Vagina (tissue), 2 donors: ENCODE results near the gene IL1F10. TPM values are rescaled to one million over a fixed set of nuclear protein-coding genes. Genes with fewer than 3 reads are reported as not detected.

Source experiments
- DNase-seq, 2 donors: peaks; one replicate each; pipeline ENCODE4 v3.0.0-alpha.2; 2017; ENCODE audit errors: extremely low spot score in 2 of 2
- H3K27ac ChIP-seq: fragments of 200-600 bp; sonication (generic); one replicate; pipeline ENCODE4 v1.5.1; 2019
- H3K27me3 ChIP-seq: fragments of 200-600 bp; sonication (generic); one replicate; pipeline ENCODE4 v1.5.1; 2019
- H3K36me3 ChIP-seq, 2 donors: fragments of 200-600 bp; sonication (generic); one replicate each; pipeline ENCODE4 v1.5.1; 2017 to 2019
- H3K4me1 ChIP-seq: fragments of 200-600 bp; sonication (generic); one replicate; pipeline ENCODE4 v1.5.1; 2019
- H3K4me3 ChIP-seq, 2 donors: fragments of 200-600 bp; sonication (generic); 1 replicate in 1 of 2; 2 replicates in 1 of 2; pipeline ENCODE4 v1.5.1; 2016 to 2019
- H3K9me3 ChIP-seq: fragments of 200-600 bp; sonication (generic); one replicate; pipeline ENCODE4 v1.5.1; 2019
- POLR2A ChIP-seq, 2 donors: fragments of 450-650 bp; IDR thresholded peaks; one replicate each; pipeline ENCODE4 v1.6.1; 2017; ENCODE audit warnings: antibody characterized with exemption in 2 of 2, mild to moderate bottlenecking in 2 of 2, moderate library complexity in 2 of 2
- POLR2AphosphoS5 ChIP-seq, 2 donors: sonication (generic); formaldehyde crosslinking; IDR thresholded peaks; one replicate each; pipeline ENCODE4 v1.9.0; 2017; ENCODE audit warnings: antibody characterized with exemption in 2 of 2, mild to moderate bottlenecking in 2 of 2, low read depth in 1 of 2; ENCODE audit not compliant: insufficient read depth in 1 of 2
- intact Hi-C: fragments of 100-400 bp; cut with DNase I; formaldehyde crosslinking; loops from one replicate; pipeline ENCODE4 v1.15.1; 2023
- total RNA-seq: library from RNA; depleted of rRNA; stranded (reverse); fragments of >200 nt; gene quantifications from one replicate; pipeline ENCODE4 v1.2.3, GENCODE V29; 2016
- TF ChIP-seq, protein P1 (sequence below), 3 experiments: fragments of 450-650 bp in 2 of 3; fragments of 200-600 bp in 1 of 3; sonication (generic) in 1 of 3; IDR thresholded peaks; one replicate each; pipeline ENCODE4 v1.5.1; 2017 to 2019; ENCODE audit warnings: antibody characterized with exemption in 3 of 3, mild to moderate bottlenecking in 2 of 3, moderate library complexity in 2 of 3

The IL1F10 gene
- total RNA-seq, 1 donor from 2014 or later = not detected

DNA sequence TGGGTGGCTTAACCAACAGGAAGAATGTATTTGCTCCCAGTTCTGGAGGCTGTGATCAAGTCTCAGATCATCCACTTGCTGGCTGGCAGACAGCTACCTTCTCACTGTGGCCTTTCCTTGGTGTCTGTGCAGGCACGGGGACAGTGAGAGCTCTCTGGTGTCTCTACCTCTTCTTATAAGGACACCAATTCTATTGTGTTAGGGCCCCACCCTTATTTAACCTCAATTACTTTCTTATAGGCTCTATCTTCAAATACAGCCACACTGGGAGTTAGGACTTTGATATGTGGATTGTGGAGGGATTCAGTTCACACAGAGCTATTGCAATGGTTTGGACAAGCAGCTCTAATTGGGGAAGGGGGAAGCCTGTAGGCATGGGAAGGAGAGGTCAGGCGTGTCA lies 34.4 kb downstream of the IL1F10 start:
- H3K4me3 ChIP-seq = no peak overlapping the region
- H3K27me3 ChIP-seq = no peaks in the 10 kb centered on the region
- no peak overlapping the region for H3K27ac ChIP-seq
- no peaks in the 10 kb centered on the region for H3K9me3 ChIP-seq
- TF ChIP-seq POLR2AphosphoS5 (IDR thresholded peaks at IDR 0.05; ENCODE audit: insufficient read depth in 1 of 2, low read depth in 1 of 2) (no peak), POLR2A (IDR thresholded peaks at IDR 0.05) (no peak)
- TF ChIP-seq, protein P1, sequence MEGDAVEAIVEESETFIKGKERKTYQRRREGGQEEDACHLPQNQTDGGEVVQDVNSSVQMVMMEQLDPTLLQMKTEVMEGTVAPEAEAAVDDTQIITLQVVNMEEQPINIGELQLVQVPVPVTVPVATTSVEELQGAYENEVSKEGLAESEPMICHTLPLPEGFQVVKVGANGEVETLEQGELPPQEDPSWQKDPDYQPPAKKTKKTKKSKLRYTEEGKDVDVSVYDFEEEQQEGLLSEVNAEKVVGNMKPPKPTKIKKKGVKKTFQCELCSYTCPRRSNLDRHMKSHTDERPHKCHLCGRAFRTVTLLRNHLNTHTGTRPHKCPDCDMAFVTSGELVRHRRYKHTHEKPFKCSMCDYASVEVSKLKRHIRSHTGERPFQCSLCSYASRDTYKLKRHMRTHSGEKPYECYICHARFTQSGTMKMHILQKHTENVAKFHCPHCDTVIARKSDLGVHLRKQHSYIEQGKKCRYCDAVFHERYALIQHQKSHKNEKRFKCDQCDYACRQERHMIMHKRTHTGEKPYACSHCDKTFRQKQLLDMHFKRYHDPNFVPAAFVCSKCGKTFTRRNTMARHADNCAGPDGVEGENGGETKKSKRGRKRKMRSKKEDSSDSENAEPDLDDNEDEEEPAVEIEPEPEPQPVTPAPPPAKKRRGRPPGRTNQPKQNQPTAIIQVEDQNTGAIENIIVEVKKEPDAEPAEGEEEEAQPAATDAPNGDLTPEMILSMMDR (IDR thresholded peaks at IDR 0.05) = no peak
- no peaks in the 10 kb centered on the region for H3K36me3 ChIP-seq
- no peak for DNase-seq
- intact Hi-C loops = loop anchor here (5.0 kb wide), 1 partner anchor 1270 kb away; no protein-coding TSS in a partner anchor
- no peaks in the 10 kb centered on the region for H3K4me1 ChIP-seq

DNA sequence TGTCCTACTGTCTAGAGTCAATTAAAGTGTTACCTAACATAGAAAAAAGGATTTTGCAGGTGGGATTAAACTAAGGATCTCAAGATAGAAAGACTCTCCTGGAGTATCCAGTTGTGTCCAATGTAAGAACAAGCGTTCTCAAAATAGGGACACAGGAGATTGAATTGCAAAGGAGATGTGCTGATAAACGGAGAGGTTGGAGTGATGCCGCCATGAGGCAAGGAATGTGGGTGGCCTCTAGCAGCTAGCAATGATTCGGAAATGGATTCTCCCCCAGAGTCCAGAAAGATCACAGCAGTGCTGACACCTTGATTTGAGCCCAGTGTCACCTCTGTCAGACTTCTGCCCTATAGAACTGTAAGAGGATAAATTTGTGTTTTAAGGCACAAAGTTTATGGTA lies 35.5 kb downstream of the IL1F10 start:
- no peak for DNase-seq
- H3K9me3 ChIP-seq = no peaks in the 10 kb centered on the region
- TF ChIP-seq POLR2A (IDR thresholded peaks at IDR 0.05) = no peak
- TF ChIP-seq, protein P1 (IDR thresholded peaks at IDR 0.05) = no peak
- TF ChIP-seq POLR2AphosphoS5 (IDR thresholded peaks at IDR 0.05; ENCODE audit: insufficient read depth in 1 of 2, low read depth in 1 of 2) = no peak

DNA sequence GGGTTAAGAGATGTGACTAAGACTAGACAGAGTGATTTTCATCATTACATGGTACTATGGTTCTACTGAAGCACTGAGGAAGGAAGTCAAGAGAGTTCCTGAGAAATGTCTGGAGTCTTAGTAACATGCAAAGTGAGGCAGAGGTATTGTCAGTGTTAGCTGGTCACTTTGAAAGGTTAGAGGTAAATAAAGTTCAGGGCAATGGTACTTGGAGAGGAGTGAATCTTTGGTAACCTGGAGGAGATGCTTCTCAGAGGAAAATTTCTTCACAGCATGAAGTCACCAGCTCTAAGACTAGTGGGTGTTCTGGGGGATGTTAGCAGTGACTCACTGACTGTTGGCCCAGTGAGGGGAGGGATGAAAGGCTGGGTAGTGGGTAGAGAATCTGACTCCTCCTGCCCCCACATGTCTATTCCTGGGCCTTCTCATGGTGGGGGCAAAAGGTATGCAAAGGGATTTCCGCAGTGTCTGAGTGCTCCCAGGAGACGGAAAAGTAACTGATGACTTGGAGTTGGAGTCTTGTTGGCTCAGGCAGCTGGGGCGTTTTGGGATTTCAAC lies 36.4 kb downstream of the IL1F10 start:
- Histone ChIP-seq H3K27ac (no peak overlapping the region), H3K4me1 (no peaks in the 10 kb centered on the region), H3K9me3 (no peaks in the 10 kb centered on the region), H3K36me3 (no peaks in the 10 kb centered on the region), H3K27me3 (no peaks in the 10 kb centered on the region), H3K4me3 (no peak overlapping the region)
- intact Hi-C loops = loop anchor here (5.0 kb wide), 1 partner anchor 1268 kb away; no protein-coding TSS in a partner anchor
- TF ChIP-seq, protein P1 (IDR thresholded peaks at IDR 0.05) = no peak
- no peak for TF ChIP-seq POLR2AphosphoS5 (IDR thresholded peaks at IDR 0.05; ENCODE audit: insufficient read depth in 1 of 2, low read depth in 1 of 2)
- no peak for TF ChIP-seq POLR2A (IDR thresholded peaks at IDR 0.05)
- no peak for DNase-seq

More for the DNA sequence above, 35.5 kb downstream of the IL1F10 start:
- H3K27ac ChIP-seq = no peak overlapping the region
- H3K4me1 ChIP-seq = no peaks in the 10 kb centered on the region
- H3K4me3 ChIP-seq = no peak overlapping the region
- intact Hi-C loops = loop anchor here (5.0 kb wide), 1 partner anchor 1269 kb away; no protein-coding TSS in a partner anchor
- H3K27me3 ChIP-seq = no peaks in the 10 kb centered on the region
- H3K36me3 ChIP-seq = no peaks in the 10 kb centered on the region

DNA sequence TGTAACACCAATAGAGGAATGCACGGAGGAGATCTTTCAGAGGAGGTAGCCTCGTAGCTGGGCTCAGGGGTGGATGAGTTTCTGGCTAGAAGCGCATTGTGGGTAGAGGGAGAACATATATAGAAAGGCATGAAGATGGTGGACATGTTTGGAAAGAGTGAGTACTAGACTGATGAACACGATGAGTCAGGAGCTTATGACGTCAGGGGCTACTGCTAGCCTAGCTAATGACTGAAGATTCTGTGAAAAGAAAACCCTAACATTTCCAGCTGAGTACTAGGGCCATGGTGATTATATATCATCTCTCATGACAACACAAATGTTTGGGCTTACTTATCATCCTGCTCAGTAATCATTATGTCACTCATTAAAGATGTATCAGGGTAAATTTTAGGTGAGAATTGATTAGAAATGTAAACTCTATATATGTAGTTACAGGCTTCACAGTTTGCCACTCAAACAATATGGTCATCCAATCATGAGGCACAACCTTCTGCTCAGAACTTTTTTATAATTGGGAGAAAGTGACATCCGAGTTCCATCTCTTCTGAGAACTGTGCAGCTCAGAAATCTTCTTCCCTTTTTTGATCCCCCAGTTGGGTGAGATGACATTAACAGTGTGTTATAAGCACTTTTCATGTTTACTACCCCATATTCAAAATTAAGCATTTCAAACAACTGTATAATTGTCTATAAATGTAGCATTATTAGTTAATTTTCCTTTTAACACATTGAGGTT lies 37.4 kb downstream of the IL1F10 start:
- no peaks in the 10 kb centered on the region for H3K36me3 ChIP-seq
- TF ChIP-seq, protein P1 (IDR thresholded peaks at IDR 0.05) = no peak
- TF ChIP-seq POLR2AphosphoS5 (IDR thresholded peaks at IDR 0.05; ENCODE audit: insufficient read depth in 1 of 2, low read depth in 1 of 2) (no peak), POLR2A (IDR thresholded peaks at IDR 0.05) (no peak)
- no peak overlapping the region for H3K27ac ChIP-seq
- intact Hi-C loops = no loop called here
- H3K4me1 ChIP-seq = no peaks in the 10 kb centered on the region
- H3K9me3 ChIP-seq = no peaks in the 10 kb centered on the region
- no peak for DNase-seq
- no peaks in the 10 kb centered on the region for H3K27me3 ChIP-seq
- no peak overlapping the region for H3K4me3 ChIP-seq

DNA sequence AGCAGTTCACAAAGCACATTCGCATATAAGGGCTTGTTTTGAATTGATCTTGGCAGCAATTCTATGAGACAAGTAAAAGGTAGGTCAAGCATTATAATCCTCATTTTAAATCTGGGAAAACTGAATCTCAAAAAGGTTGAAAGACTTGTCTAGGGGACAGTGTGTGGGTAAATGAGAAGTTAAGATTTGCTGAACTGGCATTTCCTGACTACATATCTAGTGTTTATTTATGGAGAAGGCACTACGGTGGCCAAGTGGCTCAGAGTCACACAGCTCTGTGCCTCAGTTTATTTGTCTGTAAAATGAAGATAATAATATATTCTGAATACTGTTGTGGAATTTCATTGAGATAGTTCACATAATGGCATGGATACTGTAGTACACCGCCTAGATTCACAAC lies 43.4 kb downstream of the IL1F10 start:
- H3K9me3 ChIP-seq = no peaks in the 10 kb centered on the region
- intact Hi-C loops = no loop called here
- no peaks in the 10 kb centered on the region for H3K36me3 ChIP-seq
- DNase-seq = no peak
- H3K27ac ChIP-seq = no peak overlapping the region
- H3K4me3 ChIP-seq = no peak overlapping the region
- peaks cover 8% of the 10 kb centered on the region for H3K4me1 ChIP-seq
- H3K27me3 ChIP-seq = no peaks in the 10 kb centered on the region
- TF ChIP-seq POLR2A (IDR thresholded peaks at IDR 0.05) = no peak
- TF ChIP-seq, protein P1 (IDR thresholded peaks at IDR 0.05) = no peak
- TF ChIP-seq POLR2AphosphoS5 (IDR thresholded peaks at IDR 0.05; ENCODE audit: insufficient read depth in 1 of 2, low read depth in 1 of 2) = no peak
